SU-DHL-6 (cell line): ENCODE data around the gene APAF1.

ENCODE experiments used
- CTCF ChIP-seq: fragments of 200-600 bp; sonication (generic); IDR thresholded peaks from one replicate; pipeline ENCODE4 v1.5.1; 2017; ENCODE audit warnings: antibody characterized with exemption, mild to moderate bottlenecking, low read length, moderate library complexity; ENCODE audit not compliant: insufficient read depth, poor library complexity, severe bottlenecking
- EZH2phosphoT487 ChIP-seq: fragments of 200-600 bp; sonication (generic), shearing (Covaris generic); conservative IDR thresholded peaks from 2 replicates; pipeline ENCODE4 v1.6.1; 2018; ENCODE audit warnings: mild to moderate bottlenecking, antibody characterized with exemption, low read length, moderate library complexity, mixed read lengths

GRCh38 chr12:98610596-98610995, 34.5 kb upstream of the APAF1 start:
- TF ChIP-seq CTCF (no peak), EZH2phosphoT487 (no peak)
